H1 (cell line): ENCODE measurements around the gene PTH1R. TPM values are rescaled to one million over a fixed set of nuclear protein-coding genes. Genes with fewer than 3 reads are reported as not detected.

Source experiments
- CTCF ChIA-PET: fragments of 300-600 bp; sonication (Branson Sonifier 250); formaldehyde crosslinking; loops from one replicate; lab custom pipeline; 2021; ENCODE audit not compliant: partially characterized antibody; lab: Charles Lee
- POLR2A ChIA-PET: fragments of 300-600 bp; sonication (Branson Sonifier 250); formaldehyde crosslinking; loops from one replicate; lab custom pipeline; 2021; ENCODE audit warnings: inconsistent platforms; ENCODE audit not compliant: partially characterized antibody; lab: Charles Lee
- DNase-seq, 2 experiments: peaks; one replicate each; pipeline versions ENCODE4 v3.0.0 to v3.0.0-alpha.2; 2010 to 2022; ENCODE audit warnings: low spot score in 2 of 2, low read depth in 1 of 2, mixed read lengths in 1 of 2
- FAIRE-seq: peaks from 2 replicates; lab custom pipeline; 2011; peaks lifted over from hg19 to GRCh38; lab: Jason Lieb, UNC
- H2AFZ ChIP-seq: 2 replicates; pipeline ENCODE4 v1.8.1; 2012; ENCODE audit warnings: low read length, inconsistent platforms
- H2AK5ac ChIP-seq: 2 replicates; pipeline ENCODE4 v1.6.1; 2013; ENCODE audit warnings: low read depth, low read length
- H2BK120ac ChIP-seq: replicated peaks from 2 replicates; pipeline ENCODE3; 2013; ENCODE audit warnings: low read depth, low read length, inconsistent platforms
- H2BK12ac ChIP-seq: 2 replicates; pipeline ENCODE4 v1.6.1; 2013; ENCODE audit warnings: low read depth, low read length
- H2BK15ac ChIP-seq: 2 replicates; pipeline ENCODE4 v1.6.1; 2013; ENCODE audit warnings: low read length
- H2BK20ac ChIP-seq: 2 replicates; pipeline ENCODE4 v1.6.1; 2013; ENCODE audit warnings: low read length
- H2BK5ac ChIP-seq: 2 replicates; pipeline ENCODE4 v1.6.1; 2013; ENCODE audit warnings: low read depth, low read length
- H3K14ac ChIP-seq: 2 replicates; pipeline ENCODE4 v1.6.1; 2013; ENCODE audit warnings: inconsistent platforms; ENCODE audit not compliant: insufficient read length
- H3K18ac ChIP-seq: 2 replicates; pipeline ENCODE4 v1.6.1; 2013; ENCODE audit warnings: low read length; ENCODE audit errors: extremely low read depth
- H3K23ac ChIP-seq: 2 replicates; pipeline ENCODE4 v1.6.1; 2013; ENCODE audit warnings: inconsistent platforms; ENCODE audit not compliant: insufficient read length
- H3K23me2 ChIP-seq: 2 replicates; pipeline ENCODE4 v1.6.1; 2013; ENCODE audit warnings: low read depth, low read length
- H3K27ac ChIP-seq: 2 replicates; pipeline ENCODE4 v1.6.1; 2011; ENCODE audit warnings: low read depth, low read length, inconsistent platforms
- H3K27me3 ChIP-seq, 4 experiments: replicated peaks in 1 of 4; 1 replicate in 1 of 4; 2 replicates in 3 of 4; pipeline versions ENCODE4 v1.6.1 to v1.8.1; 2011 to 2013; ENCODE audit warnings: low read length in 3 of 4, mild to moderate bottlenecking in 3 of 4, inconsistent platforms in 2 of 4, mixed read lengths in 2 of 4, moderate library complexity in 1 of 4; ENCODE audit not compliant: control insufficient read depth in 3 of 4, insufficient read depth in 3 of 4; ENCODE audit errors: extremely low read depth in 1 of 4
- H3K36me3 ChIP-seq, 4 experiments: 2 replicates each; pipeline versions ENCODE4 v1.6.1 to v1.8.1; 2011 to 2013; ENCODE audit warnings: mild to moderate bottlenecking in 4 of 4, low read length in 3 of 4, moderate library complexity in 2 of 4, control low read depth in 1 of 4, inconsistent platforms in 1 of 4; ENCODE audit not compliant: insufficient read depth in 4 of 4, control insufficient read depth in 2 of 4
- H3K4ac ChIP-seq: replicated peaks from 2 replicates; pipeline ENCODE3; 2013; ENCODE audit warnings: low read length, low read depth, mixed read lengths, inconsistent platforms; ENCODE audit not compliant: insufficient read length
- H3K4me1 ChIP-seq, 4 experiments: replicated peaks in 1 of 4; 1 replicate in 1 of 4; 2 replicates in 3 of 4; pipeline versions ENCODE4 v1.6.1 to v1.8.1; 2011 to 2013; ENCODE audit warnings: low read length in 3 of 4, inconsistent platforms in 2 of 4, mixed read lengths in 1 of 4; ENCODE audit not compliant: insufficient read depth in 4 of 4, control insufficient read depth in 3 of 4
- H3K4me2 ChIP-seq, 2 experiments: 2 replicates each; pipeline versions ENCODE4 v1.6.1 to v1.8.1; 2011 to 2013; ENCODE audit warnings: low read depth in 2 of 2, low read length in 2 of 2, control low read depth in 1 of 2, inconsistent platforms in 1 of 2, mild to moderate bottlenecking in 1 of 2; ENCODE audit not compliant: insufficient read depth in 1 of 2
- H3K4me3 ChIP-seq, 4 experiments: fragments of 200-600, 300-600 bp in 1 of 4; sonication (generic), shearing (Covaris generic), sonication (Bioruptor Twin) in 1 of 4; 2 replicates each; pipeline versions ENCODE4 v1.5.1 to v1.8.1; 2011 to 2016; ENCODE audit warnings: low read length in 4 of 4, low read depth in 3 of 4, control low read depth in 2 of 4, inconsistent platforms in 2 of 4, mild to moderate bottlenecking in 2 of 4, mixed read lengths in 1 of 4, moderate library complexity in 1 of 4; ENCODE audit not compliant: insufficient read depth in 2 of 4; ENCODE audit errors: extremely low read depth in 1 of 4
- H3K56ac ChIP-seq: replicated peaks from 2 replicates; pipeline ENCODE3; 2013; ENCODE audit warnings: low read depth, mild to moderate bottlenecking, mixed read lengths, low read length, inconsistent platforms; ENCODE audit not compliant: insufficient read length
- H3K79me1 ChIP-seq: 2 replicates; pipeline ENCODE4 v1.6.1; 2013; ENCODE audit warnings: low read depth, low read length, control low read depth
- H3K79me2 ChIP-seq, 2 experiments: 2 replicates each; pipeline versions ENCODE4 v1.6.1 to v1.8.1; 2012 to 2013; ENCODE audit warnings: low read length in 2 of 2, mild to moderate bottlenecking in 2 of 2, inconsistent platforms in 1 of 2; ENCODE audit not compliant: insufficient read depth in 2 of 2, control insufficient read depth in 1 of 2
- H3K9ac ChIP-seq, 4 experiments: replicated peaks in 1 of 4; 1 replicate in 1 of 4; 2 replicates in 3 of 4; pipeline versions ENCODE4 v1.6.1 to v1.8.1; 2011 to 2013; ENCODE audit warnings: low read depth in 3 of 4, low read length in 3 of 4, control low read depth in 2 of 4, mild to moderate bottlenecking in 2 of 4, moderate library complexity in 2 of 4, inconsistent platforms in 1 of 4; ENCODE audit errors: extremely low read depth in 1 of 4
- H3K9me3 ChIP-seq, 2 experiments: 2 replicates each; pipeline versions ENCODE4 v1.6.1 to v1.8.1; 2012 to 2013; ENCODE audit warnings: mild to moderate bottlenecking in 2 of 2, moderate library complexity in 2 of 2, control low read depth in 1 of 2, inconsistent platforms in 1 of 2, low read depth in 1 of 2, low read length in 1 of 2, mixed read lengths in 1 of 2; ENCODE audit not compliant: insufficient read depth in 2 of 2
- H4K20me1 ChIP-seq, 2 experiments: replicated peaks in 1 of 2; 2 replicates each; pipeline versions ENCODE3 to v1.8.1; 2011 to 2013; ENCODE audit warnings: inconsistent platforms in 2 of 2, low read length in 2 of 2, mild to moderate bottlenecking in 1 of 2; ENCODE audit not compliant: insufficient read depth in 2 of 2, control insufficient read depth in 1 of 2
- H4K5ac ChIP-seq: 2 replicates; pipeline ENCODE4 v1.6.1; 2013; ENCODE audit warnings: low read length, low read depth, mixed read lengths, inconsistent platforms; ENCODE audit not compliant: insufficient read length
- H4K8ac ChIP-seq: 2 replicates; pipeline ENCODE4 v1.8.0; 2013; ENCODE audit warnings: mild to moderate bottlenecking, moderate library complexity, low read length, inconsistent platforms; ENCODE audit not compliant: insufficient read depth; ENCODE audit errors: extremely low read depth
- H4K91ac ChIP-seq: replicated peaks from 2 replicates; pipeline ENCODE3; 2013; ENCODE audit warnings: low read length, mixed read lengths, inconsistent platforms; ENCODE audit not compliant: insufficient read length
- WGBS, 2 experiments: shearing (Covaris generic) in 1 of 2; methylation state at CpG; one replicate each; pipeline versions ENCODE4 v1.1.6 to v1.1.7; 2013 to 2015; ENCODE audit warnings: low lambda C conversion rate in 2 of 2, mixed read lengths in 2 of 2, inconsistent platforms in 1 of 2, low coverage in 1 of 2, missing lambda C conversion rate in 1 of 2; ENCODE audit not compliant: insufficient replicate concordance in 2 of 2, insufficient coverage in 1 of 2, insufficient read length in 1 of 2; ENCODE audit errors: extremely low coverage in 1 of 2, missing lambda C conversion rate in 1 of 2; 5-methylcytosine and 5-hydroxymethylcytosine counted together
- polyA plus RNA-seq, 7 experiments: library from polyadenylated mRNA; depleted of rRNA in 3 of 7; stranded (reverse) in 5 of 7; unstranded in 2 of 7; fragments of >200 nt in 5 of 7; fragments of 200-250 nt in 2 of 7; gene quantifications; 1 replicate in 5 of 7; 2 replicates in 1 of 7; 4 replicates in 1 of 7; pipeline versions ENCODE4 v1.2.1 to v1.2.3, GENCODE V29; 2011 to 2013; ENCODE audit warnings: missing spikeins in 2 of 7, mixed read lengths in 2 of 7
- total RNA-seq: library from RNA; stranded (reverse); fragmentation: NEBNext Ultra II Directional; extraction: Animal tissue kit (Norgen Biotek cat#: 25700); gene quantifications from 2 replicates; pipeline ENCODE4 v1.2.1, GENCODE V29; 2021

Gene PTH1R
- total and polyA plus RNA-seq, 2 of the 8 experiments (the other 6 are each of a cell fraction or from before 2014, with no cell fraction given): 0.57 to 1.5 TPM

GRCh38 chr3:46939578-46940445, 62.3 kb downstream of the PTH1R start:
- H4K20me1 ChIP-seq: peaks cover 21 to 31% of the 10 kb centered on the region in 2 experiments
- POLR2A ChIA-PET: no interaction called here
- no peak for FAIRE-seq

More at GRCh38 chr3:46939578-46940445, 62.3 kb downstream of the PTH1R start:
- CTCF ChIA-PET: interaction anchor here (1.3 to 11.0 kb wide), 2 partner anchors 18 to 48 kb away, joined by 5 to 99 read pairs; no protein-coding TSS in a partner anchor
- no peak overlapping the region for H2BK20ac ChIP-seq
- H4K91ac ChIP-seq: no peak overlapping the region
- H3K18ac ChIP-seq: no peak overlapping the region
- no peaks in the 10 kb centered on the region for H3K9me3 ChIP-seq
- no peak overlapping the region for H3K56ac ChIP-seq
- no peak overlapping the region for H4K5ac ChIP-seq
- H3K27ac ChIP-seq: no peak overlapping the region
- DNase-seq: no peak
- peaks cover 9 to 25% (median 13%) of the 10 kb centered on the region in 4 experiments for H3K4me1 ChIP-seq
- H2AFZ ChIP-seq: no peak overlapping the region
- H3K9ac ChIP-seq: no peak overlapping the region
- H3K23me2 ChIP-seq: no peaks in the 10 kb centered on the region; the same call in 1 of the 2 replicates
- no peak overlapping the region for H2AK5ac ChIP-seq
- H2BK5ac ChIP-seq: no peak overlapping the region; the same call in 1 of the 2 replicates
- no peak overlapping the region for H3K4me2 ChIP-seq
- no peak overlapping the region for H2BK15ac ChIP-seq
- H3K14ac ChIP-seq: no peak overlapping the region
- H4K8ac ChIP-seq: no peak overlapping the region
- H2BK120ac ChIP-seq: no peak overlapping the region
- H3K79me2 ChIP-seq: peaks cover 3 to 57% of the 10 kb centered on the region in 2 experiments; a peak in 3 of 4 replicates
- peaks cover 2 to 12% (median 4%) of the 10 kb centered on the region in 4 experiments; a peak in 6 of 8 replicates for H3K36me3 ChIP-seq
- 96% methylated on average over 12 of the region's 12 CpGs; no CpG with 5 or more reads in 1 of the 2 experiments for WGBS, 2 experiments
- peaks cover 28% of the 10 kb centered on the region for H3K79me1 ChIP-seq
- no peak overlapping the region for H3K4me3 ChIP-seq
- no peak overlapping the region for H3K23ac ChIP-seq
- no peaks in the 10 kb centered on the region for H3K27me3 ChIP-seq
- no peak overlapping the region for H2BK12ac ChIP-seq
- no peak overlapping the region for H3K4ac ChIP-seq
